CD4-positive, alpha-beta T cell treated with Interleukin-4 for 4 hours (primary cell): ENCODE data around the gene PIK3R3.

Source experiments
- DNase-seq: peaks from one replicate; pipeline ENCODE4 v3.0.0-alpha.2; 2020

PIK3R3 gene

GRCh38 chr1:46132529-46133180, at the start of gene PIK3R3:
Gene PIK3R3, minus strand, starts transcription at chr1:46132629. Its CDS starts 677 bp downstream, at chr1:46131952.
- peak; percentile 95 for DNase-seq

GRCh38 chr1:46181343-46182260, 49.2 kb upstream of the PIK3R3 start:
- no peak for DNase-seq

DNA sequence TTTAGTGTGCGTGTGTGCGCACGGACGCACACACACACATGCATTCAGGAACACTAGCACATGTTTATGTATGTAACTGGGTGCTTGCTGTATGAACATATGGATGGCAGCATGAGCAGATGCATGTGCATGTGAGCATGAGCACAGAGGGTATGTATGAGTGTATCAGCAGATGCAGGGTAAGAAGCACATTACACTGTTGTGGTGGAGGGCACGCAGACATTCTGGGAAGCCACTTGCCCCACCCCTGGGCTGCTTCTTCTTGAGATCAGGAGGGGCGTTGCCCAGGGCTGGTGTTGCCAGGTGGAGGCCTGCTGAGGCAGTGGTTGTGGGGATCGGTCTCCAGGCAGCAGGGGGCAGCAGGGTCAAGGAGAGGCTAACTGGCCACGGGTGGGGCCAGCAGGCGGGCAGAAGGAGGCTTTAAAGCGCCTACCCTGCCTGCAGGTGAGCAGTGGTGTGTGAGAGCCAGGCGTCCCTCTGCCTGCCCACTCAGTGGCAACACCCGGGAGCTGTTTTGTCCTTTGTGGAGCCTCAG, 47.7 kb upstream of the PIK3R3 start:
- no peak for DNase-seq

- peak; percentile 72 for DNase-seq
Observed at GRCh38 chr1:46179138-46180081, 47.0 kb upstream of the PIK3R3 start.

DNA sequence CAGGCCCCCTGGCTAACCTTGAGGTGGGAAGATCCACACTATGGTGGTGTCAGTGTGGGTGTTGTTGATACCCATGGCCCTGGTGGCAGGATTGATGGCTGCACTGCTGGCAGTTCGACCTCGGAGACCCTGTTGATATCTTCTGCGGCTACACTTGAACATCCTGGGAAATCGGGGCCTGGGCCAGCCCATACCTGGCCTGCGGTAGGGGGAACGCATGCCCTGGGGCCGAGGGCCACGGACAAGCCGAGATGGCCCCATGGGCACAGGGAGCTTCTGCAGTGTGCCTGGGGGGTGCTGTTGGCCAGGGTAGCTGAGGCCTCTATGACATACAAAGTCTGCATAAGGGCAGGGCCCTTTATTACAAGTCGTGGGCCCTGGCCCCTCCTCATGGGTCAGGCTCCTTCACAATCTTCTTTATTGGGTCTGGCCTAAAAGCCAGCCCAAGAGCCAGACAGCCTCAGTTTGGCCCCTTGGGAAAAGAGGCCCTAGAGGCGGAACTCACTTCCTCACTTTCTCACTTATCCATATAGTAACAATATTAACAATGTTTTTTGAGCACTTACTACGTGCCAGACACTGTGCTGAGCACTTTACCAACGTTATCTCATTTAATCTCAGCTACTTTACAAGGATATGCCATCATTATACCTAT, 43.9 kb upstream of the PIK3R3 start, which contains the start of gene P3R3URF:
Gene P3R3URF (minus strand): TSS at position 278 of the 655 bp plus-strand sequence. CDS start 17 bp downstream, at position 261.
- DNase-seq, result no peak

DNA sequence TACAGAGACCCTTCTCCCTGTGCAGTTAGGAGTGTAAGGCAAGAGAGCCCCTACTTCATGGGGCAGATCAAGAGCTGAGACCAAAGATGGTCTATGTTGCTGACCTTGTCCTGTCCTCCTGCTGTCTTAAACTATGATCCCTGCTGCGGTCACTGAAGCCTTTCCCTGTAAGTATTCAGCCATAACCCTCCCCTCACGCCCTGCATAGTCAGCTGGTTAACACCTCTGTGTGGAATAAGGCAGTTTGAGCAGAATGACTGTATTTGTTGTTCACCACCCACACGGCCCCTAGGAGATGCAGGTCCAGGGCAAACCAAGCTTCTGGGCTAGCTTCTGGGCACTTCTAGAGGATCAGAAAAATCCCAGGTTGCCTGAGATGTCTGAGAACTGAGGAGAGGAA, 42.8 kb upstream of the PIK3R3 start:
- no peak for DNase-seq

GRCh38 chr1:46174448-46175231, 42.2 kb upstream of the PIK3R3 start, which contains the start of gene TSPAN1:
Gene TSPAN1, plus strand, starts transcription at chr1:46175087. Its CDS starts 6,021 bp downstream, at chr1:46181108.
- no peak for DNase-seq

- no peak for DNase-seq
Observed at GRCh38 chr1:46173361-46173856, 41.0 kb upstream of the PIK3R3 start.

DNA sequence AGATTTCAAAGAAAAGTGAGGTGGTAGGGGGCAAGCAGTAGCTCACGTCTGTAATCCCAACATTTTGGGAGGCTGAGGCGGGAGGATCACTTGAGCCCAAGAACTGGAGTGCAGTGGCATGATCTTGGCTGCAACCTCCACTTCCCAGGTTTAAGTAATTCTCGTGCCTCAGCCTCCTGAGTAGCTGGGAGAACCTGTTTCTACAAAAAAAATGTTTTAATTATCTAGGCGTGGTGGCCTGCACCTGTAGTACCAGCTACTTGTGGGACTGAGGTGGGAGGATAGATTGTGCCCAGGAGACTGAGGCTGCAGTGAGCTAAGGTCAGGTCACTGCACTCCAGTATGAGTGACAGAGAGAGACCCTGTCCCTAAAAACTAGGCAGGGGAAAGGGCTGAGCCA, 39.9 kb upstream of the PIK3R3 start:
- DNase-seq, result no peak

- DNase-seq, result no peak
Observed at GRCh38 chr1:46171871-46172270, 39.4 kb upstream of the PIK3R3 start.

GRCh38 chr1:46171351-46171750, 38.9 kb upstream of the PIK3R3 start:
- DNase-seq, result no peak

- no peak for DNase-seq
Observed at GRCh38 chr1:46169811-46170454, 37.5 kb upstream of the PIK3R3 start.

GRCh38 chr1:46168477-46168876, 36.0 kb upstream of the PIK3R3 start:
- no peak for DNase-seq

DNA sequence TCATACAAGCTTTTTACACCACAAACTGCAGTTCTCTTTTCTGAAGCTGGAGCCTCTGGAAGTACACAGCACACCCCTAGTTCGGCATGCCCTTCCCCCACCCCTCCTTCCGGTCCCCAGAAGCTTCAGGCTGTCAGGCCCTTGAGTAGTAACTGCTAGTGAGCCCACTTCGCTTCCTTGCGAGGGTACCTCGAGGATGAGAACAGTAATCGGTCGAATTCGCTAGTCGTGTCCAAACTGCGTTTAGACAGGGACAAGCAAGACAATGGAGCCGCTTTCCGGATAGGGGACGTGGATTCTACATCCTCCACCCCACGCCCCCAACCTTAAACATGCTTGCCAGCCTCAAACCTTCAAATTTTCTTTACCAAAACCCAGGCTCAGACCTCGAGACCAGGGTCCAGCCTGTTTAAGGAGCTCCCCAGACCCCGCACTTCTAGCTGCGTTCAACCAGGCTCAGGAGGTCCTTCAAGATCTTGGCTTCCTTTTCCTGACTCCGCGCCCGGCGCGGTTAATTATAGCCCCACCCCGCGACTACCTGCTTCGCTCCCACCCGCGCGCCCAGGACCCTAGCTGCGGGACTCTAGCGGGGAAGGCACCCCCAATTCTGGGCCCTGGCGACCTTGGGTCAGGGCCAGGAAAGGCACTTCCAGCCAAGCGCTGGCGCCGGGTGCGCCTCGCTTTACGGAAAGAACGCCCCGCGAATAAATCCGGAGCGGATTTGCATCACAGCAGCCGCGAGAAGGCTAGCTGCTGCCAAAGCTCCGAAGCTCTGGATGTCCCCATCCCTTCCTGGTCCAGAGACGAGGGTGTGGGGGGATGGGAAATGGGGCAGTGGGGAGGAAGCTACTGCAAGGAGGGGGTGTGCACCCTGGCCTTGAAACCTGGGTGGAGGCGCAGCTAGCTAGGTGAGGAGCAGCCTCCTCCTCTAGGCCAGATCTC, 34.4 kb upstream of the PIK3R3 start:
- DNase-seq, result peak; percentile 22

- DNase-seq, result no peak
Observed at GRCh38 chr1:46160212-46160611, 27.8 kb upstream of the PIK3R3 start.

- no peak for DNase-seq
Observed at GRCh38 chr1:46159516-46159915, 27.1 kb upstream of the PIK3R3 start.

GRCh38 chr1:46158312-46159281, 26.2 kb upstream of the PIK3R3 start:
- no peak for DNase-seq

GRCh38 chr1:46157916-46158311, 25.5 kb upstream of the PIK3R3 start:
- DNase-seq, result no peak
